H1 (cell line): ENCODE data around the gene KIZ. TPM values are rescaled to one million over a fixed set of nuclear protein-coding genes. Genes with fewer than 3 reads are reported as not detected.

ENCODE experiments used
- CTCF ChIA-PET: fragments of 300-600 bp; sonication (Branson Sonifier 250); formaldehyde crosslinking; loops from one replicate; lab custom pipeline; 2021; ENCODE audit not compliant: partially characterized antibody; lab: Charles Lee
- POLR2A ChIA-PET: fragments of 300-600 bp; sonication (Branson Sonifier 250); formaldehyde crosslinking; loops from one replicate; lab custom pipeline; 2021; ENCODE audit warnings: inconsistent platforms; ENCODE audit not compliant: partially characterized antibody; lab: Charles Lee
- DNase-seq, 2 experiments: peaks; one replicate each; pipeline versions ENCODE4 v3.0.0 to v3.0.0-alpha.2; 2010 to 2022; ENCODE audit warnings: low spot score in 2 of 2, low read depth in 1 of 2, mixed read lengths in 1 of 2
- FAIRE-seq: peaks from 2 replicates; lab custom pipeline; 2011; peaks lifted over from hg19 to GRCh38; lab: Jason Lieb, UNC
- H2AFZ ChIP-seq: 2 replicates; pipeline ENCODE4 v1.8.1; 2012; ENCODE audit warnings: low read length, inconsistent platforms
- H2AK5ac ChIP-seq: 2 replicates; pipeline ENCODE4 v1.6.1; 2013; ENCODE audit warnings: low read depth, low read length
- H2BK120ac ChIP-seq: replicated peaks from 2 replicates; pipeline ENCODE3; 2013; ENCODE audit warnings: low read depth, low read length, inconsistent platforms
- H2BK12ac ChIP-seq: 2 replicates; pipeline ENCODE4 v1.6.1; 2013; ENCODE audit warnings: low read depth, low read length
- H2BK15ac ChIP-seq: 2 replicates; pipeline ENCODE4 v1.6.1; 2013; ENCODE audit warnings: low read length
- H2BK20ac ChIP-seq: 2 replicates; pipeline ENCODE4 v1.6.1; 2013; ENCODE audit warnings: low read length
- H2BK5ac ChIP-seq: 2 replicates; pipeline ENCODE4 v1.6.1; 2013; ENCODE audit warnings: low read depth, low read length
- H3K14ac ChIP-seq: 2 replicates; pipeline ENCODE4 v1.6.1; 2013; ENCODE audit warnings: inconsistent platforms; ENCODE audit not compliant: insufficient read length
- H3K18ac ChIP-seq: 2 replicates; pipeline ENCODE4 v1.6.1; 2013; ENCODE audit warnings: low read length; ENCODE audit errors: extremely low read depth
- H3K23ac ChIP-seq: 2 replicates; pipeline ENCODE4 v1.6.1; 2013; ENCODE audit warnings: inconsistent platforms; ENCODE audit not compliant: insufficient read length
- H3K23me2 ChIP-seq: 2 replicates; pipeline ENCODE4 v1.6.1; 2013; ENCODE audit warnings: low read depth, low read length
- H3K27ac ChIP-seq: 2 replicates; pipeline ENCODE4 v1.6.1; 2011; ENCODE audit warnings: low read depth, low read length, inconsistent platforms
- H3K27me3 ChIP-seq, 4 experiments: replicated peaks in 1 of 4; 1 replicate in 1 of 4; 2 replicates in 3 of 4; pipeline versions ENCODE4 v1.6.1 to v1.8.1; 2011 to 2013; ENCODE audit warnings: low read length in 3 of 4, mild to moderate bottlenecking in 3 of 4, inconsistent platforms in 2 of 4, mixed read lengths in 2 of 4, moderate library complexity in 1 of 4; ENCODE audit not compliant: control insufficient read depth in 3 of 4, insufficient read depth in 3 of 4; ENCODE audit errors: extremely low read depth in 1 of 4
- H3K36me3 ChIP-seq, 4 experiments: 2 replicates each; pipeline versions ENCODE4 v1.6.1 to v1.8.1; 2011 to 2013; ENCODE audit warnings: mild to moderate bottlenecking in 4 of 4, low read length in 3 of 4, moderate library complexity in 2 of 4, control low read depth in 1 of 4, inconsistent platforms in 1 of 4; ENCODE audit not compliant: insufficient read depth in 4 of 4, control insufficient read depth in 2 of 4
- H3K4ac ChIP-seq: replicated peaks from 2 replicates; pipeline ENCODE3; 2013; ENCODE audit warnings: low read length, low read depth, mixed read lengths, inconsistent platforms; ENCODE audit not compliant: insufficient read length
- H3K4me1 ChIP-seq, 4 experiments: replicated peaks in 1 of 4; 1 replicate in 1 of 4; 2 replicates in 3 of 4; pipeline versions ENCODE4 v1.6.1 to v1.8.1; 2011 to 2013; ENCODE audit warnings: low read length in 3 of 4, inconsistent platforms in 2 of 4, mixed read lengths in 1 of 4; ENCODE audit not compliant: insufficient read depth in 4 of 4, control insufficient read depth in 3 of 4
- H3K4me2 ChIP-seq, 2 experiments: 2 replicates each; pipeline versions ENCODE4 v1.6.1 to v1.8.1; 2011 to 2013; ENCODE audit warnings: low read depth in 2 of 2, low read length in 2 of 2, control low read depth in 1 of 2, inconsistent platforms in 1 of 2, mild to moderate bottlenecking in 1 of 2; ENCODE audit not compliant: insufficient read depth in 1 of 2
- H3K4me3 ChIP-seq, 4 experiments: fragments of 200-600, 300-600 bp in 1 of 4; sonication (generic), shearing (Covaris generic), sonication (Bioruptor Twin) in 1 of 4; 2 replicates each; pipeline versions ENCODE4 v1.5.1 to v1.8.1; 2011 to 2016; ENCODE audit warnings: low read length in 4 of 4, low read depth in 3 of 4, control low read depth in 2 of 4, inconsistent platforms in 2 of 4, mild to moderate bottlenecking in 2 of 4, mixed read lengths in 1 of 4, moderate library complexity in 1 of 4; ENCODE audit not compliant: insufficient read depth in 2 of 4; ENCODE audit errors: extremely low read depth in 1 of 4
- H3K56ac ChIP-seq: replicated peaks from 2 replicates; pipeline ENCODE3; 2013; ENCODE audit warnings: low read depth, mild to moderate bottlenecking, mixed read lengths, low read length, inconsistent platforms; ENCODE audit not compliant: insufficient read length
- H3K79me1 ChIP-seq: 2 replicates; pipeline ENCODE4 v1.6.1; 2013; ENCODE audit warnings: low read depth, low read length, control low read depth
- H3K79me2 ChIP-seq, 2 experiments: 2 replicates each; pipeline versions ENCODE4 v1.6.1 to v1.8.1; 2012 to 2013; ENCODE audit warnings: low read length in 2 of 2, mild to moderate bottlenecking in 2 of 2, inconsistent platforms in 1 of 2; ENCODE audit not compliant: insufficient read depth in 2 of 2, control insufficient read depth in 1 of 2
- H3K9ac ChIP-seq, 4 experiments: replicated peaks in 1 of 4; 1 replicate in 1 of 4; 2 replicates in 3 of 4; pipeline versions ENCODE4 v1.6.1 to v1.8.1; 2011 to 2013; ENCODE audit warnings: low read depth in 3 of 4, low read length in 3 of 4, control low read depth in 2 of 4, mild to moderate bottlenecking in 2 of 4, moderate library complexity in 2 of 4, inconsistent platforms in 1 of 4; ENCODE audit errors: extremely low read depth in 1 of 4
- H3K9me3 ChIP-seq, 2 experiments: 2 replicates each; pipeline versions ENCODE4 v1.6.1 to v1.8.1; 2012 to 2013; ENCODE audit warnings: mild to moderate bottlenecking in 2 of 2, moderate library complexity in 2 of 2, control low read depth in 1 of 2, inconsistent platforms in 1 of 2, low read depth in 1 of 2, low read length in 1 of 2, mixed read lengths in 1 of 2; ENCODE audit not compliant: insufficient read depth in 2 of 2
- H4K20me1 ChIP-seq, 2 experiments: replicated peaks in 1 of 2; 2 replicates each; pipeline versions ENCODE3 to v1.8.1; 2011 to 2013; ENCODE audit warnings: inconsistent platforms in 2 of 2, low read length in 2 of 2, mild to moderate bottlenecking in 1 of 2; ENCODE audit not compliant: insufficient read depth in 2 of 2, control insufficient read depth in 1 of 2
- H4K5ac ChIP-seq: 2 replicates; pipeline ENCODE4 v1.6.1; 2013; ENCODE audit warnings: low read length, low read depth, mixed read lengths, inconsistent platforms; ENCODE audit not compliant: insufficient read length
- H4K8ac ChIP-seq: 2 replicates; pipeline ENCODE4 v1.8.0; 2013; ENCODE audit warnings: mild to moderate bottlenecking, moderate library complexity, low read length, inconsistent platforms; ENCODE audit not compliant: insufficient read depth; ENCODE audit errors: extremely low read depth
- H4K91ac ChIP-seq: replicated peaks from 2 replicates; pipeline ENCODE3; 2013; ENCODE audit warnings: low read length, mixed read lengths, inconsistent platforms; ENCODE audit not compliant: insufficient read length
- EP300 ChIP-seq, 2 experiments: IDR thresholded peaks; 1 replicate in 1 of 2; 2 replicates in 1 of 2; pipeline ENCODE4 v1.6.1; 2011 to 2012; ENCODE audit warnings: low read depth in 2 of 2, low read length in 2 of 2, mild to moderate bottlenecking in 2 of 2, borderline replicate concordance in 1 of 2, inconsistent platforms in 1 of 2, moderate library complexity in 1 of 2
- JUND ChIP-seq: IDR thresholded peaks from 2 replicates; pipeline ENCODE4 v1.6.1; 2011; ENCODE audit warnings: mild to moderate bottlenecking, improper control_type of control experiment, low read length
- KDM4A ChIP-seq: IDR thresholded peaks from one replicate; pipeline ENCODE4 v1.7.1; 2012; ENCODE audit warnings: low read depth, mild to moderate bottlenecking, moderate library complexity, low read length, inconsistent platforms; ENCODE audit not compliant: severe bottlenecking
- KDM5A ChIP-seq: fragments of 200-600 bp; IDR thresholded peaks from 2 replicates; pipeline ENCODE4 v1.7.1; 2012; ENCODE audit warnings: mild to moderate bottlenecking, low read length, inconsistent platforms, mixed read lengths
- MAFK ChIP-seq: IDR thresholded peaks from 2 replicates; pipeline ENCODE4 v1.6.1; 2012; ENCODE audit warnings: low read depth, mild to moderate bottlenecking, improper control_type of control experiment, low read length
- SAP30 ChIP-seq: fragments of 300-600 bp; sonication (generic); IDR thresholded peaks from 2 replicates; pipeline ENCODE4 v1.7.1; 2012; ENCODE audit warnings: low read length, moderate library complexity, mild to moderate bottlenecking, inconsistent platforms; ENCODE audit not compliant: insufficient read depth, insufficient replicate concordance
- SIX5 ChIP-seq: IDR thresholded peaks from 2 replicates; pipeline ENCODE4 v1.6.1; 2011; ENCODE audit warnings: mild to moderate bottlenecking, low read depth, low read length
- TAF1 ChIP-seq: IDR thresholded peaks from 2 replicates; pipeline ENCODE4 v1.6.1; 2011; ENCODE audit warnings: mild to moderate bottlenecking, low read depth, low read length
- TBP ChIP-seq: IDR thresholded peaks from 2 replicates; pipeline ENCODE4 v1.6.1; 2011; ENCODE audit warnings: low read depth, low read length, improper control_type of control experiment
- WGBS, 2 experiments: shearing (Covaris generic) in 1 of 2; methylation state at CpG; one replicate each; pipeline versions ENCODE4 v1.1.6 to v1.1.7; 2013 to 2015; ENCODE audit warnings: low lambda C conversion rate in 2 of 2, mixed read lengths in 2 of 2, inconsistent platforms in 1 of 2, low coverage in 1 of 2, missing lambda C conversion rate in 1 of 2; ENCODE audit not compliant: insufficient replicate concordance in 2 of 2, insufficient coverage in 1 of 2, insufficient read length in 1 of 2; ENCODE audit errors: extremely low coverage in 1 of 2, missing lambda C conversion rate in 1 of 2; 5-methylcytosine and 5-hydroxymethylcytosine counted together
- polyA plus RNA-seq, 7 experiments: library from polyadenylated mRNA; depleted of rRNA in 3 of 7; stranded (reverse) in 5 of 7; unstranded in 2 of 7; fragments of >200 nt in 5 of 7; fragments of 200-250 nt in 2 of 7; gene quantifications; 1 replicate in 5 of 7; 2 replicates in 1 of 7; 4 replicates in 1 of 7; pipeline versions ENCODE4 v1.2.1 to v1.2.3, GENCODE V29; 2011 to 2013; ENCODE audit warnings: missing spikeins in 2 of 7, mixed read lengths in 2 of 7
- total RNA-seq: library from RNA; stranded (reverse); fragmentation: NEBNext Ultra II Directional; extraction: Animal tissue kit (Norgen Biotek cat#: 25700); gene quantifications from 2 replicates; pipeline ENCODE4 v1.2.1, GENCODE V29; 2021
- TF ChIP-seq, protein P1 (sequence below): IDR thresholded peaks from 2 replicates; pipeline ENCODE4 v1.6.1; 2012; ENCODE audit warnings: inconsistent platforms

Gene KIZ
- total and polyA plus RNA-seq, 2 of the 8 experiments (the other 6 are each of a cell fraction or from before 2014, with no cell fraction given), result 13.0 to 51.7 TPM

DNA sequence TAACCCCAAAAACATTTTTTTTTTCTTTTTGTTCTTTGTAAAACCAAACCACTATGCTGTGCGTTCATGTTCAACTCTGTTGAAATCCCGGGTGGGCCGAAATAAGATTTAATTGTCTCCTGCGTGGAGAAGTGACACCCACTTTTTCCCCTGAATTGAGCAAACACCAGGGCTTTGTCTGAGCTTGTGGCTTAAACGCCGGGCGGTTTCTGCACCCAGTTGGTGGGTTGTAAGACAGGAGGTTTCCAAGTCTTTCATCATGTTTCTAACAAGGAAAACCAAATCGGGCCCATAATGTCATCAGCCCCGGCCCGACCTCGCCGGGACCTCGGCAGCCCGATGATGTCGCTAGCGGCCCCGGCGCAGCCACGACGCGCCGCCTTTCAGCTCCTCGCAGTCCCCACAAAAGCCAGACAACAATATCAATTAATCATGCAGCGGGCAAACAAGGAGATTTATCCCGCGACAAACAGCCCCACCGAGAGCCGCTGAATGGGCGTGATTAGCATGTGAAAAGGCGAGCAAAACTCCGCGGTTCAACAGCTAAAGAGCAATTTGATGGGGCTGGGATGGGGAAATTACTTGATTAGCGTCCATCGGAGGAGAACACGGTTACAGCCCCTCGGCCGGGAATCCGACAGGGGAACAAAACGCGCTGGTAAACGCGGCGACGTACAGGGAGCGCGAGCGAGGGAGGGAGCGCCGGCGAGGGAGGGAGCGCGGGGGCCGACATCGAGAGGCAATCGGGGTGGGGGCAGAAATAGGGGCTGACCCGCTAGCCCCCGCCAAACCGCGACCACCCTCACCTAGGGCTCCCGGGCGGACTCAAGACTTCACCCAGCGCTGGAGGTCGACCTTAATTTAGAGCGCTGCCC lies 25.1 kb upstream of the KIZ start:
- H4K20me1 ChIP-seq, result peaks cover 0 to 5% of the 10 kb centered on the region in 2 experiments
- FAIRE-seq (no peak), DNase-seq (peak; percentile 60 to 80)
- H3K14ac ChIP-seq, result no peak overlapping the region
- H3K79me1 ChIP-seq, result no peaks in the 10 kb centered on the region
- POLR2A ChIA-PET, result interaction anchor here (0.7 to 4.0 kb wide), 29 partner anchors 10 to 429 kb away, joined by 3 to 20 read pairs (median 4); partner anchors contain the start of genes KIZ and XRN2
- no peak overlapping the region for H3K23ac ChIP-seq
- H3K23me2 ChIP-seq, result peaks cover 27% of the 10 kb centered on the region
- peaks cover 10 to 28% (median 17%) of the 10 kb centered on the region in 4 experiments for H3K4me1 ChIP-seq
- H3K36me3 ChIP-seq, result no peaks in the 10 kb centered on the region
- H3K4me3 ChIP-seq, result peak overlapping the region; percentile 44 to 78 (median 64)
- H2BK12ac ChIP-seq, result peak overlapping the region; percentile 80; the same call in 1 of the 2 replicates
- H2AFZ ChIP-seq, result 0 out of 2 replicates have a peak overlapping the region, but pooled peaks have one; percentile 13
- no peak overlapping the region; the same call in 1 of the 2 replicates for H2AK5ac ChIP-seq
- H3K9ac ChIP-seq, result peak overlapping the region in 3 of 4 experiments; percentile 36 to 60 (median 57); a peak in 5 of 7 replicates
- no peak overlapping the region for H2BK20ac ChIP-seq
- WGBS, 2 experiments, result 1% methylated on average over 50 of the region's 64 CpGs; no CpG with 5 or more reads in 1 of the 2 experiments
- peaks cover 27 to 92% (median 82%) of the 10 kb centered on the region in 4 experiments for H3K27me3 ChIP-seq
- CTCF ChIA-PET, result interaction anchor here (0.8 to 5.3 kb wide), 14 partner anchors 11 to 260 kb away, joined by 3 to 23 read pairs (median 5); no protein-coding TSS in a partner anchor
- H3K56ac ChIP-seq, result no peak overlapping the region
- H4K8ac ChIP-seq, result peak overlapping the region; percentile 78
- H3K4ac ChIP-seq, result no peak overlapping the region
- no peak overlapping the region for H2BK15ac ChIP-seq
- peak overlapping the region; percentile 78 for H3K18ac ChIP-seq
- H3K4me2 ChIP-seq, result peak overlapping the region; percentile 97 to 98
- peak overlapping the region; percentile 71 for H2BK5ac ChIP-seq
- H2BK120ac ChIP-seq, result no peak overlapping the region
- no peaks in the 10 kb centered on the region for H3K79me2 ChIP-seq
- no peaks in the 10 kb centered on the region for H3K9me3 ChIP-seq
- no peak overlapping the region for H4K91ac ChIP-seq
- H3K27ac ChIP-seq, result no peak overlapping the region
- peak overlapping the region; percentile 5 for H4K5ac ChIP-seq
- TF ChIP-seq EP300 (IDR thresholded peaks at IDR 0.05; ENCODE audit: borderline replicate concordance in 1 of 2, low read depth in 2 of 2, low read length in 2 of 2) (no peak; a peak in 1 of 3 replicates), MAFK (no peak), SAP30 (no peak), SIX5 (no peak), KDM5A (no peak), TAF1 (no peak; the same call in none of the 2 replicates), TBP (no peak), JUND (no peak), KDM4A (no peak)
- TF ChIP-seq, protein P1, sequence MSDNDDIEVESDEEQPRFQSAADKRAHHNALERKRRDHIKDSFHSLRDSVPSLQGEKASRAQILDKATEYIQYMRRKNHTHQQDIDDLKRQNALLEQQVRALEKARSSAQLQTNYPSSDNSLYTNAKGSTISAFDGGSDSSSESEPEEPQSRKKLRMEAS, result peak; percentile 43; the same call in 1 of the 2 replicates
